SK-MEL-5 (cell line): Measurements from ENCODE around the gene TBXA2R. TPM values are rescaled to one million over a fixed set of nuclear protein-coding genes. Genes with fewer than 3 reads are reported as not detected.
"Not testable (repeated sequence)": the region's sequence is repeated elsewhere in the genome, so short reads cannot be mapped to it uniquely, and the experiment has no call there.

Experiments used
- DNase-seq: peaks from one replicate; pipeline ENCODE4 v3.0.0-alpha.2; 2016; ENCODE audit warnings: low read depth, low spot score
- in situ Hi-C: cut with HindIII; loops from 2 replicates; pipeline ENCODE4 v1.10.0; 2016; ENCODE audit warnings: low sequenced_read_pairs, high pct_unique_total_duplicates, low pct_unique_long_range_greater_than_20kb
- total RNA-seq: library from RNA; depleted of rRNA; stranded (reverse); fragments of >200 nt; shearing (Covaris generic); gene quantifications from 2 replicates; pipeline ENCODE4 v1.2.3, GENCODE V29; 2014

The TBXA2R gene
- total RNA-seq, 1 experiment from 2014 or later, result 0.16 TPM

DNA sequence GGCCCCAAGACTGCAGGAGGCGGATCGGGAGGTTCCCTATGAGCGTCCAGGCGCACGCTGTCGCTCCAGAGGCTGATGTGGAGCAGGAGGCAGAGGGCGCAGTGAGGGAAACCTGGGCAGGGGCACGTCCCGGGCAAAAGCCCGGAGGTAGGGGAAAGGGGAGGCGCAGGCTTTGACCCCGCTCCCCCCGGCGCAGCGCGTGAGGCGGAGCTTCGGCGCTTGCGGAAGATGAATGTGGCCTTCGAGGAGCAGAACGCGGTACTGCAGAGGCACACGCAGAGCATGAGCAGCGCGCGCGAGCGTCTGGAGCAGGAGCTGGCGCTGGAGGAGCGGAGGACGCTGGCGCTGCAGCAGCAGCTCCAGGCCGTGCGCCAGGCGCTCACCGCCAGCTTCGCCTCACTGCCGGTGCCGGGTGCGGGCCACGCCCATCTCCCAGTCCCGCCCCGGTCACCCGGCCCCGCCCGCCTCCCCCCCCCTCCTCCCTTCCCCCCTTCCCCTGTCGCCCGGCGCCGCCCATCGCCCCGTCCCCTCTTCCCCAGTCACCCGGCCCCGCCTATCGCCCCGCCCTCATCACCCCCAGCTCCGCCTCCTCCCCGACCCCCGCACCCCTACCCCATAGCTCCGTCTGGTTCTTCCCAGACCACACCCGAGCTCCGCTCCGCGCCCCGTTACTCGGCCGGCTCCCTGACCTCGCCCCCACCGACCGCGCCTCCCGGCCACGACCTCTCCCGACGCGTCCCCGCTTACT, 29.8 kb downstream of the TBXA2R start:
- in situ Hi-C loops, result no loop called here
- DNase-seq, result peak; percentile 73

DNA sequence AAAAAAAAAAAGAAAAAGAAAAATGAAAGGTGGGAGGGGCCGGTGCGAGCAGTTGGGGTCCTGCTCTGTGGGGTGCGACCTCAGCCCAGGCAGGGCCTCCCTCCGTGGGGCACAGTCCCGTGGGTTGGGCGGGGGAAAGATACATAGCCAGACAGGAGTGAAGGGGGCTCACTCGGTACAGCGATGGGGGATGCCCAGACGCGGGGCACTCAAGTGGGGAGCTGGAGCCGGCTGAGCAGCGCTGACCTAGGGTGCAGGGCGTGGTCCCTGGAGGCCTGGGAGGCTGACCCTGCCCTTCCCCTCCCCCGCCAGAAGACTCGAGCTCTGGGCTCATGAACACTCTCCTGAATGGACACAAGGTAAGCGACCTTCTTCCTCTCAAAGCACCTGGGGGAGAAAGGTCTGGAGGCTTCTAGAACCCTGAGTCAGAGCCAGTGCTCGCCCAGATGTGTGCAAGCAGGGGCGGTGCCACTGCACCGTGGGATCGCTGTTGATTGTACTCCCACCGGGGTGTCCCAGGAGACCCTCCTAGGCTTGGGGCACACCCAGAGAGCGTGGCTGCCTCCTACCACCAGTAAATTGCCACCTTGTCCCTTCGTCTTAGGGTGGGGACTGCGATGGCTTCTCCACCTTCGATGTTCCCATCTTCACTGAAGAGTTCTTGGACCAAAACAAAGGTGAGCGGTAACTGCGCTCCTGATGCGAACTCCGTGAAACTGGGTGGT, 30.6 kb downstream of the TBXA2R start:
- no peak for DNase-seq
- in situ Hi-C loops, result no loop called here

DNA sequence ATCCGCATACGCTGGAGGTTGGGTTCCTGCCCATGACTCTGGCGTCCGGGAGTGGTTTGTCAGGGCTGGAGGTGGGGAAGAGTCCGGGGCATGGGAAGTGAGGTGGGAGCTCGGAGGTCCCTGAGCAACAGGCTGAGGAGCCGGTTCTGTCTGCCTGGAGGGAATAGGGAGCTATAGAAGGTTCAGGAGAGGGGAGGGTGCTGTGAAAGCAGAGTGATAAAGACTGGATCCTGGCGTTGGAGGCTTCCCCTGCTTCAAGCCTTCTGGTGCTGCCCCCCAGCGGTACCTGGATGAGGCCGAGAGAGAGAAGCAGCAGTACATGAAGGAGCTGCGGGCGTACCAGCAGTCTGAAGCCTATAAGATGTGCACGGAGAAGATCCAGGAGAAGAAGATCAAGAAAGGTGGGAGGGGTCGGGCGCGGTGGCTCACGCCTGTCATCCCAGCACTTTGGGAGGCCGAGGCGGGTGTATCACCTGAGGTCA, 31.4 kb downstream of the TBXA2R start:
- in situ Hi-C loops, result no loop called here
- peak; percentile 85 for DNase-seq

DNA sequence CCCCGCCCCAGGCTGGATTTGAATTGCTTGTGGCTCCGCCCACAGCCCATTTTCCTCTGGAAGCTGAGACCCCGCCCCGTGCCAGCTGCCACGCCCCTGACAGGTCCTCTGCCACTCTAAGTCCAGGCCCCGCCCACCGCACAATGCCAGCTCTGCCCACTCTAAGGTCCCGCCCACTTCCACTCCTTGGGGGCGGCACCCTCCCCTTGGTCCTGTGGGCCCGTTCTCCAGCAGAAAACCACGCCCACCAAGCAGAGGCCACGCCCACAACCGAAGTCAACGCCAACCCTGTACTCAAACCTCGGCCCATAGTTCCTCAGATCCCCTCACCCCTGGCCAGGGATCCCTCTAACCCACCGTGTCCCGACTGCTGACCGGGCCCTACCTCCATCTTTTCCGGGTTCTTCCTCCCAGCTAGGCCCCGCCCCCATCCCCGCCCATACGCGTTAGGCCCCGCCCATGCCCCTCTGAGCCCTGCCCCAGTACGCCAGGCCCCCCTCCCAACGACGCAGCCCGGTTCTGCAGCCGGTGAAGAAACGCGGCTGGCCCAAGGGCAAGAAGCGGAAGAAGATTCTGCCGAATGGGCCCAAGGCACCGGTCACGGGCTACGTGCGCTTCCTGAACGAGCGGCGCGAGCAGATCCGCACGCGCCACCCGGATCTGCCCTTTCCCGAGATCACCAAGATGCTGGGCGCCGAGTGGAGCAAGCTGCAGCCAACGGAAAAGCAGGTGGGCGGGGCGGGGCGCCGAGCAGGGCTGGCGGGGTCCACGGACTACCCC, 32.6 kb downstream of the TBXA2R start:
- DNase-seq, result peak; percentile 98
- in situ Hi-C loops, result no loop called here

DNA sequence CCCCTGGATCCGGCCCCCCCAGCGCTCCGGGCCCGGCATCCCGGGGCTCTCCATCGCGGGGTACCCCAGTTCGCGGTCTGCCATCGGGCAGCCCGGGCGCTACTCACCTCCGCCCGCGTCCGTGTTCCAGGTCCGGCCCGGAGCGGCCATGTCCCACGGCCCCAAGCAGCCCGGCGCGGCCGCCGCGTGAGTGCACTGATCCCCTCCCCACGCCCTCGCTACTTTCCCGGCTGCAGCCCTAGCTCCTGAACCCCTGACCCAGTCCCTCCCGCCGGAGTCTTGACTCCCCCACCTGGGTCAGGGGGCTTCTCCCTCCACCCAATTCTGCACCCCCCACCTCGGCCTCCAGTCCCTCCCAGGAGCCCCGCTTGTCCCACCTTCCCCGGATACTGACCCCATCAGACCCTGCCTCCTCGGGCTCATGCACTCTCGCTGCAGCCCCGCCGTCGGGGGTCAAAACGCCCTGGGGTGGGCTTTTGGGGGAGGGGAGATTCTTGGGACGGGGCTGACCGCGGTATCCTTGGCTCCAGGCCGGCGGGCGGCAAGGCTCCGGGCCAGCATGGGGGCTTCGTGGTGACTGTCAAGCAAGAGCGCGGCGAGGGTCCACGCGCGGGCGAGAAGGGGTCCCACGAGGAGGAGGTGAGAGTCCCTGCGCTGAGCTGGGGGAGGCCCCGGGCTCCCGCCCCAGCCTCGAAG, 33.4 kb downstream of the TBXA2R start:
- in situ Hi-C loops, result no loop called here
- DNase-seq, result no peak

DNA sequence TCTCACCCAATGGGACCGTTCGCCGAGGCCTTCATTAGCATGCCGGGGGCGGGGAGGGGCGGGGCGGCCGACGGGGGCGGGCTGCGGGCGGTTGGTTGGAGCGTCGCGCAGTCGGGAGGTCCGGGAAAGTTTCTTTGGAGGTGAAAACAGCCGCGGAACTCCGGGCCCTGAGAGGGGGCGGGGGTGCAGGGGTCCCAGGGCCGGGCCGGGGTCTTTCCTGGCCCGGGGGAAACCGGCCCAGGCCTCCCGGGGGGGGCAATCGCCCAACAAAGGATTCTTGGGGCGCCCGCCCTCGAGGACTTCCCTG, 33.9 kb downstream of the TBXA2R start, which contains the start of gene HMG20B:
TSS of gene HMG20B (plus strand) at position 90 of the 307 bp plus-strand sequence. CDS start 366 bp downstream, outside the sequence.
- in situ Hi-C loops, result no loop called here

DNA sequence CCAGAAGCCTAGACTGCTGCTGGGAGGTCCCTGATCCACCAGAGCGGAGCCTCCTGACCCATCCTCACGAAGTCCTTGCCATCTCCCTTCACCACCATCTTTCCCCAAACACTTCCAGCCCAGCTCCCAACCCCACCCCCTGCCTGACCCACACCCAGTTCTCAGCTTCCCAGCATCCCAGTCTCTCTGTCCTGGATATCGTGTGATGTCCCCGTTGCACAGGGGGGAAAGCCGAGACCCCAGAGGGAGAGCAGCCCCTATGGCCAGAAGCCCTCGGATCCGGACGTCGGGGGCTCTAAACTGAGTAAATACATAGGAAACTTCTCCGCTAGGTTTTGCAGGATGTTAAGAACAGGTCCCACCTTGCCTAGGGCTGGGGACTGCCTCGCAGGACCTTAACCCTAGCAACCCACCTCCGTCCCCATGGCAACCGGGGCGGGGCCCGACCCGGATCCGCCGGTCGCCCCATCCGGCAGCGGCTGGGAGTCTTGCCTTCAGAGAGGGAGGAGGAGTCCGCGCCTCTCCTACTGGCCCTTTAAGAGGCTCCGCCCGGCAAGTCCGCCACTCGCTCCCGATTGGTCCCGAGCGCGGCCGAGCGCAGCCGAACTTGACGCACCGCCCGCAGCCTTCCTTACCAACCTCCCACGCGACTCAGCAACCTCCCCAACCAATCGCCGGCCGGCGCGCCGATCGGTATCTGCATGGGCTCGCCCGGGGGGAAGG, 34.4 kb downstream of the TBXA2R start:
- peak; percentile 98 for DNase-seq
- in situ Hi-C loops, result no loop called here

More for the DNA sequence above, 33.9 kb downstream of the TBXA2R start, which contains the start of gene HMG20B:
- no peak for DNase-seq

DNA sequence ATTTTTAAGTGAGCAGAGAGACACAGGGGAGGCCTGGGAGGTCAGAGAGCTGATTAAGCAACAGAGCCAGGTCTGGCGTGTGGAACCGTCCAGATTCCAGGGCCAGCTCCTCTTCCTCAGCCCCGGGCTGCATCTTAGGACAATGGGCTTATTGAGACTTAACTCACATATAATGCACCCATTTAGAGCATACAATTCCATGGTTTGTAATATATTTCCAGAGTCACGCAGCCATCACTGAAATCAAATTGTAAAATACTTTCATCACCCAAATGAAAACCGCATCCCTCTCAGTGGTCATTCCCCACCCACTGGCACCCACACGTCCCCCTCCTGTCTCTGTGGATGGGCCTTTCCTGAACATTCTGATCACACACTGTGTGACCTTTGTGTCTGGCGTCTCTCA, 36.1 kb downstream of the TBXA2R start:
- DNase-seq, result peak; percentile 97
- in situ Hi-C loops, result no loop called here

DNA sequence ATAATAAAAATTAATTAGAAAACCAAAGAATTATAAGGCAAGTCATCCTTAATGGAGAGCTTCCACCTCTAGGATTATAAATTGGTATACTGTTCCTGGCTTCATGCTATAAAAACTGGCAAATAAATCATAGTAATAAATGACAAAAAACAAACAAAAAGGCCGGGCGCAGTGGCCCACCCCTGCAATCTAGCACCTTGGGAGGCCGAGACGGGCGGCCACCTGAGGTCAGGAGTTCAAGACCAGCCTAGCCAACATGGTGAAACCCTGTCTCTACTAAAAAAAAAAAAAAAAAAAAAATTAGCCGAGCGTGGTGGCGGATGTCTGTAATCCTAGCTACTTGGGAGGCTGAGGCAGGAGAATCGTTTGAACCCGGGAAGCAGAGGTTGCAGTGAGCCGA, 36.6 kb downstream of the TBXA2R start:
- in situ Hi-C loops, DNase-seq: not testable (repeated sequence)

DNA sequence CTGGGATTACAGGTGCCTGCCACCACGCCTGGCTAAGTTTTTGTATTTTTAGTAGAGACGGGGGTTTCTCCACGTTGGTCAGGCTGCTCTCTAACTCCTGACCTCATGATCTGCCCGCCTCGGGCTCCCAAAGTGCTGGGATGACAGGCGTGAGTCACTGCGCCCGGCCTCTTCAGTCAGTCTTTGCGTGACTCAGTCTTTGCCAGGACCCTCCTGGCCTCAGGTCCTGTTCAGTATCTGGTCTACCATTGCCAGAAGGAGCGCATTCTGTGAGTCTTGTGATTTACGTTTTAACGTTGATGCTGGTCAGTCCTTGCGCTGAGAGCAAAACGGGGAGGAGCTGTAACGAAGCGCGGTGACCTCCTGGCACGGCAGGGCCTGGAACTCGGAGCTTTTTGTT, 41.5 kb downstream of the TBXA2R start:
- in situ Hi-C loops, result no loop called here

DNA sequence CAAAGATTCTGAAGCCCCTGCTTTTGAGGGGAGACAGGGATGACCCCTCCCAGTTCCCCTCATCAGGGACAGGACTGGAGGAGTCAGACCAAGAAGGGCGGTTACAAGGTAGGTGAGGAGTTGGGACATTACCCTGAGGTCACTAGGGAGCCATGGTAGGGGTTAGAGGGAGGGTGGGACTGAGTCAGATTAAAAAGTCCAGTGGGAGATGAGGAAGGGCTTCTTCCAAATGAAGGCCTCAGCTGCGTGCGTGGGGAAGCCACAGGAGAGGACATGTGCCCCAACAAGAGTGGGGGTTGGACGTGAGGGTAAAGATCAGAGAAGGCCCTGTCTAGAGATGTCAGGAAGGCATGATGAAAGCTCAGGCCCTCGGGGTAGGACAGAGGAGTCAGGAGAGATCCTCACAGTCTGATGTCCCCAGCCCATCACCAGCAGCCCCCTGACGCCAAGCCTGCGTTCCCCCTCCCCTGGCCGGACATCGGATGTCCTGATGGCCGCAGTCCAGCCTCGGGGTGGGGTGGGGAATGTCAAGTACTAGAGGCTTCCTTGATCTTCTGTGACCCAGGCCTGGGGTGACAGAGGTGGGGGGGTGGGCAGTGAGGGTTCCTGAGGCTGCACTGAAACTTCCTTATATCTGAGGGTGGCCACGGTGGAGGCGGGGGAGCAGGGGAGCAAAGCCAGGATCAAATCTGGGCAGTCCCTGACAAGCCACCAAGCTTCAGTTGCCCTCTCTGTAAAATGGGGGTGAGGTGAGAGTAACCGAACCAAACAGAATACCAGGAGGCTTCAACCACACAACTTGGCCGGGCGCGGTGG, 42.8 kb downstream of the TBXA2R start:
- DNase-seq, result no peak

More for the DNA sequence above, 41.5 kb downstream of the TBXA2R start:
- DNase-seq, result peak; percentile 98

DNA sequence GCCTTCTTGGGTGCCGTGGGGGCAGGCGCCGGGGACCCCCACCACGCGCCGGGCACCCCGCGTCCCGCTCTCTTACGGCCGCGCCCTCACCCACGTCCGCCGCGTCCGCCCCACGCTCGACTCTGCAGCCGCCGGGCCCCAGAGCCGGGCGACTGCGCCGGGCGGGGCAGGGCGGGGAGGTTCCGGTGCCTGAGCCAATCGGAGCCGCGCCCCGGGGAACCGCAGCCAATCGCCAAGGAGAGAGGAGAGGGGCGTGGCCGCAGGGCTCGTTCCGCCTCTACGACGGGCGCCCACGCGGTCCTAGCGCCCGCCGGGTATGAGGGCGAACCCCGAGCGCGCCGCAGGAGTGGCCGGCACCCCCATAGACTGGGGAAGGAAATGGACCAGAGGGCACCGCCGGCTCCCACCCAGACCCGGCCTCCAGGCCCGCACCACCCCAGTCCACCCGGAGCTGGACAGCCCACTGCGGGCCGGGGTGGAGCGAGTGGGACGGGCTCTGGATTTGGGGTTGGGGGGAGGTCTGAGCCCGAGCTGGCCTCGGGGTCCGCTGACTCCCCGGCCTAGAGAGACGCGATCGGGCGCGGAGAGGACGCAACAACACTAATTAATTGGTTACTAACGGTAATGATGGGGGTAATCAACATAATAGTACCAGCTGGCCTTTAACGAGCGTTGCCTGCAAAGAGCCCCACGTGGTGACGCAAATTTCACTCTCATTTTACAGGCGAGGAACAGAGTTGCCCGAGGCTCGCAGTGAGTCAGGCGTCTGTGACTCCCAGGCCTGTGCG, 49.0 kb downstream of the TBXA2R start, which contains the start of gene MFSD12:
TSS of gene MFSD12 (minus strand) at position 126 of the 788 bp plus-strand sequence. CDS start 183 bp downstream, outside the sequence.
- in situ Hi-C loops, result no loop called here
- DNase-seq, result peak; percentile 97

More for the DNA sequence above, 42.8 kb downstream of the TBXA2R start:
- in situ Hi-C loops, result no loop called here

DNA sequence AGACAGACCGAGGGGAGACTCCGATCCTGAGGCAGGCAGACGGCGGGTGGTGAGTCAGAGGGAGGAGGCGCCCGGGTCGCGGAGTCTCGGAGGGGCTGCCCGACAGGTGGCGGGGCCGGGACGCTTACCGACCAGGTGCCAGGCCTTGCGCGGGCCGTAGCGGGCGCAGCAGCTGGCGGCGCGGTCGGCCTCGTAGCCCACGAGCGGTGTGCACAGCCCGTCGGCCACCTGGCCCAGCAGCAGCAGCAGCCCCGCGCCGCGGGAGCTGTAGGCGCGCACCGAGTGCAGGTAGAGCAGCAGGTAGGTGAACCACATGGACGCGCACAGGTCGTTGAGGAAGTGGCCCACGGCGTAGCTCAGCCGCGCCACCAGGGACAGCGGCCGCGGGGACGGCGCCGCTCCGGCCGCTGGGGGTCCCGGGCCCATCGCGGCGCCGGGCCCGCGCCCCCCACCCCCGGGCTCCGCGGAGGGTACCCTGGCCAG, 49.7 kb downstream of the TBXA2R start:
- no peak for DNase-seq
- in situ Hi-C loops, result no loop called here

DNA sequence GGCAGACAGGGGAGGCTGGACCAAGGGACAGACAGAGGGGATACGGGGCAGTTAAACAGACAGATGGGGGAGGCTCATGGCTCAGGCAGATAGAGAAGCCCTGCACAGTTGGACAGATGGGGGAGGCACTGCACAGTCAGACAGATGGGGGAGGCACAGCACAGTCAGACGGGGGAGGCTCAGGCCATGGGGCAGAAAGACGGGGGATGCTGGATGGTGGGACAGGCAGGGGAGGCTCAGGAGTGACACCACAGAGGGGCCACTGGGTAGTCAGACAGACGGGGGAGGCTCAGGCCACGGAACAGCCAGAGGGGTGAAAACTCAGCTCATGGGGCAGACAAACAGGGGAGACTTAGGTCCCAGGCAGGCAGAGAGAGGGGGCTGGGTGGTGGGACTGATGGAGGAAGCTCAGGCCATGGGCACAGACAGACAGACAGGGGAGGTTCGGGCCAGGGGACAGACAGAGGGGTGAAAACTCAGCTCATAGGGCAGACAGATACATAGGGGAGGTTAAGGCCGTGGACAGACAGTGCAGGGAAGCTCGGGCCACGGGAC, 50.2 kb downstream of the TBXA2R start:
- peak; percentile 57 for DNase-seq
- in situ Hi-C loops, result no loop called here
